Right ventricle myocardium superior (tissue), 1 donor: Measurements from ENCODE around the gene SEBOX. TPM values are rescaled to one million over a fixed set of nuclear protein-coding genes. Genes with fewer than 3 reads are reported as not detected.
"Not testable (repeated sequence)": the region's sequence is repeated elsewhere in the genome, so short reads cannot be mapped to it uniquely, and the experiment has no call there.

Experiments used
- ATAC-seq: fragments of 200-7000 bp; cut with Tn5 transposase; one replicate; pipeline ENCODE4 v1.9.1; 2020; ENCODE audit warnings: mild to moderate bottlenecking; ENCODE audit not compliant: poor library complexity
- DNase-seq: peaks from one replicate; pipeline ENCODE4 v3.0.0-alpha.2; 2020
- intact Hi-C: fragments of 100-400 bp; cut with DNase I; formaldehyde crosslinking; loops from one replicate; pipeline ENCODE4 v1.11.2; 2022
- total RNA-seq: library from RNA; stranded (reverse); fragmentation: NEBNext Ultra II Directional; extraction: Animal tissue kit (Norgen Biotek cat#: 25700); gene quantifications from one replicate; pipeline ENCODE4 v1.2.1, GENCODE V29; 2021
- donor health status: DM: no; HTN: yes; CAD: no; lungs with severe emphysema.

Gene SEBOX
- total RNA-seq, 1 donor from 2014 or later = not detected

DNA sequence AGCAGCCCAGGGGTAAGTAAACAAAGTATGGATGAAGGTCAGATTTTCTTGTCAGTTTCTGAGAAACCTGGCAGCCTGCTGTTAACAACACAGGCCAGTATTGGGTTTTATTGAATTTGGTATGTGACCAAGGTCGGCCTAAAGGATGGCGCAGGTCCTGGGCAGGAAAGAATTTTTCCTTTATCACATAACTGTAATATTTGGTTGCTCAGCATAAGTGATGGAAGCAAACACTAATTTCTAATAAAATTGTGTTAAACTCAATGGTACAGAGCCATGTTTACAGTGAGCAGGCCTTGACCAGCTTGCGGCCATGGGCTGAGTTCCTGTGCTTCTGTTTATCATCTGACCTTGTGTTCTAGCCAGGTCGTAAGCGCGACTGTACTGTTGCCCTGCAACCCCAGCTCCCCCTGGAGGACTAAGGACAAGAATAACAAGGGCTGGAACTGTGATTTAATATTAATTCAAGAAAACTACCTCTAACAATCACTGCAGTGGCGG, 18.2 kb downstream of the SEBOX start:
- no peak for DNase-seq
- intact Hi-C loops = no loop called here
- ATAC-seq = peak; percentile 50

DNA sequence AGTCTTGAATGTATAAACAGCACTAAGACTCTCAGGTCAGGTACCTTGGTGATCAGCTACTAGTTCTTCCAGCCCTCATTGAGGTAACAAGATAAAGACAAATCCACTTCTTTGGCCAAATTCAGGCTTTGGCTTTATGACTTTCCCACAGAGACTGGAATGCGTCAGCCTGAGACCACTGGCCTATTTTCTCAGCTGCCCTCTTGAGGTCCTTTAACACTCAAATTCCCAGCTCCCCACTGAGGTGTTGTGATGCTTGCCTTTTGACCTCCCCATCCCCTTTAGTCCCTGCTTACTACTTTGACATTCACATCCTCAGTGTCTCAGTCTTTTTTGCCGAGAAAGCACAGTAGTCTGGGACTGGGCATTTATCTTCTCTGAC, 18.8 kb downstream of the SEBOX start:
- DNase-seq = no peak
- no peak for ATAC-seq
- intact Hi-C loops = no loop called here

DNA sequence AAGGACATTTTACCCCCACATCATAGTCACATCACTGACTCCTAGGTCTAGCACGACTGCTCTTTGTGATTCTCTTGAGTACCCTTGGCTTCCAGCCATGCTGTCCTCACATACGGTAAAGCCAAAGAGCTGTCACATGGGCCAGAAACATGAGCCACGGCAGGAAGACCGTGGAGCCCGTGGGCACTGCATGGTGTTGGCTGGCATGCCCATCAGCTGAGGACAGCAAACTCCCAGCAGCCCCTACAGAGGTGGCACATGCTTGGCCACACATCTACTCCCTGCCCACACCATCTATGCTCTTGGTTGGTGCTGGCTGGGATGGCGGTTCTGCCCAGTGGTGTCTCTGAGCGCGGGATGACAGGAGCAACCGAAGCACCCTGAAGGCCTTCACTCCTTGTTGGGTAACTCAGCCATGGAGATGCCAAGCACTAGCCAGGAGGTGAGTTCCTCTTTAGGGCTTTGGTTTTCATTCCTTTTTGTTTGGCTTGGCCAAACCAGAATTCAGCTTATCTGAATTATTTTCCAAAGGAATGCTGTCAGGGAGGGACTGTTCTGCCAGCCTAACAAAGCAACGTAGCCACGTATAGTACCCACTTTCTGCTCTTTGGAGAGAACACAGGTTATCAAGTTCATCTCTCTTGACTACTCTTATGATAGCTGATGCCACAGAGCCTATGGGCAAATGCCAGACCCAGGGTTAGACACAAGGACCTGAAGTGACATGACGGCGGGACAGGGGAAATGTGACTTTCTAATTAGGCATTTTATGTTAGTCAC, 19.4 kb downstream of the SEBOX start:
- peak; percentile 54 for ATAC-seq
- intact Hi-C loops = no loop called here
- DNase-seq = no peak

DNA sequence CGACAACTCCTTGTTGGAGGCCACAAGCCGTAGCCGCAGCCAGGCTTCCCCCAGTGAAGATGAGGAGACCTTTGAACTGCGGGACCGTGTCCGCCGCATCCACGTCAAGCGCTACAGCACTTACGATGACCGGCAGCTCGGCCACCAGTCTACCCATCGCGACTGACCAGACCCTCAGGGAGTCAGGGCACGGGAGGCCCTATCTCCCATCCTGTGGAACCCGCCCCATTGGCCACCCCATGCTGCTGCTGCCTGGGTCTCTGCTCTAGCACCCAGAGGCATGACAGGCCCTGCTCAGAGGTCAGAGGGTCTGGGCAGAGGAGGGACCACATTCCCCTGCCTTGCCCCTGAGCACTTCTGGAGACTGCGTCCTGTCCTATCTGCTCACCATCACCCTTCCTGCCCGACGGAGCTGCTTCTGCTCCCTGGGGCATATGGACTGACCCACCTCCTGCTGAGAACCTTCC, 20.5 kb downstream of the SEBOX start:
- DNase-seq (no peak), ATAC-seq (no peak)
- intact Hi-C loops = no loop called here

DNA sequence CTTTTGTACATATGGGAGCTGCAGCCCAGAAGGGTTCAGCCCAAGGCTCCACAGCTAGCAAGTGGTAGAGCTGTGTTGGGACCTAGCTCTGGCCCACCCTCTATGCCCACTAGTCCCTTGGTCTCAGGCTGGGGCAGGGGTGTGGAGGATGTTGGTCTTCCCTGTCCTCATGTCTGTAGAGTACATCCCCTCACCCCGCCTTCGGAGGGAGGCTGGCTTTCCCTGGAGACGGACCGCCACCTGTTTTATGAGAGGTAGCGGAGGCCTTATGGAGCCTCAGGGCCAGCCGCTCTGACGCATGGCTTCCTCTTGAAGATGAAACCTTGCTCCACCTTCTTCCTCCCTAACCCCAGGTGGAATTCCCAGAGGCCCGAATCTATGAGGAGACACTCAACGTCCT, 21.0 kb downstream of the SEBOX start:
- DNase-seq (no peak), ATAC-seq (no peak)
- intact Hi-C loops = no loop called here

DNA sequence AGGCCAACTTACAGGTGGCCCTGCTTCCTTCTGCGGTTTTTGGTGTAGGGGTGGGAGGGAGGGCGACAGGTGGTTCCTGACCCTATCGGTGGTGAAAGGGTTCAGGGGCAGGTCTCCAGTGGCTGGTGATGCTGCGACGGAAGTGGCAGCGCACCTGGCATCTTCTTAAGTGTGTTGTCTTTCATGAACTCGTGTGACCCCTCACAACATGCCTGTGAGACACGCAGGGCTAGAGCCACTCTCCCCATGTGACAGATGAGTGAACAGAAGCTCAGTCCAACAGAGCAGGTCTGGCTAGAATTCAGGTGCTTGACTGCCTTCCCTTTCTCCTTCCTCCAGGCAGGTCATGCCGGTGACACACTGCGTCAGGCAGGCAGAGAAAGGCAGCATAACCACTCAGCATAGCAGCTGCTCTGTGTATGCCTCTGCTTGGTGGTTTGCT, 21.5 kb downstream of the SEBOX start:
- intact Hi-C loops = no loop called here
- no peak for DNase-seq
- ATAC-seq = no peak

DNA sequence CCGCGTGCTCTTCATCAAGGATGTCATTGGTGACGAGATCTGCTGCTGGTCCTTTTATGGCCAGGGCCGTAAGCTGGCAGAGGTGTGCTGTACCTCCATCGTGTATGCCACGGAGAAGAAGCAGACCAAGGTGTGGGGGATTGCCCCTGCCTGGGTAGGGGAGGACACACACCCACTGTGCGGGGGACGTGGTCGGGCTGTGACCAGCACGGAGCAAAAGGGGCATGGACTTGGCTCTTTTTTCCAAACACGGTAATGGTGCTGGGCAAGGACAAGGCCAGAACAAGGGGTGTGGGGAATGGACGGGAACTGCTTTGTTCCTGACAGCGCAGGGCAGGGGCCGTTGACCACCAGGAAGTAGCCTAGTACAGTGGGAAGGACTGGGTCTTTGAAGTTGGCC, 22.7 kb downstream of the SEBOX start:
- ATAC-seq (no peak), DNase-seq (no peak)
- intact Hi-C loops = no loop called here

DNA sequence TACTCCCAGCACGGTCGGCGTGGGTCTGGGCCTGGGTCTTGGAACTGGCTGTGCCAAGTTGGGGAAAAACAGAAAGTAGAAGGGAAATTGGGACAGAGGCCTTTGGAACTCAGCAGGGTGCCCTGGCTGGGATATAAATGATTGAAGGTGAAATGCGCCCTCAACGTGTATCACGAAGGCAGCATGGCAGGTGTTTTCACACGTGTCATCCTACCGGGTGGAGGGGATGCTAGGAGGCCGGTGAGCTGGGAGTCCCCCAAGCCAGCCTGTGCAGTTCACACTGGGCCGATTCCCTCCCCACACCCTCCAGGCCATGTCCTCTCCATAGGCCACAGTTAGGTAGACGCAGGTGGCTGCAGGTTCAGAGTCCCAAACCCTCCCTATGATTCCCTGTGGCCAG, 23.5 kb downstream of the SEBOX start:
- no peak for ATAC-seq
- intact Hi-C loops = no loop called here
- DNase-seq = no peak

DNA sequence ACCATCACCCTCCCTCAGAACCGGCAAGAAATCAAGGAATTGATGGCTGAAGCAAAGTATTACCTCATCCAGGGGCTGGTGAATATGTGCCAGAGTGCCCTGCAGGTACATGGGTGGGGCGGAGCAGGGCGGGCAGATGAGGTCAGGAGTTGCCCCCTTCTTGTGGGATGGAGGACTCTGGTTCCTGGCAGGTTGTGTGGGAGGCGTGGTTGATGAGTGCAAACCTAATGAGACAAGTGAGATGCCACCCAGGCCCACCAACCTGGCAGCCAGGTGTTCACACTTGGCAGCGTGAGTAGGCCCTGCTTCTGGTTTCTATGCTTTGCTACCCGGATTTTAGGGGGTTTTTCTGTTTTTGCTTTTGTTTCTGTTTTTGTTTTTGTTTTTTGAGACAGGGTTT, 24.6 kb downstream of the SEBOX start:
- DNase-seq = no peak
- intact Hi-C loops = no loop called here
- no peak for ATAC-seq

DNA sequence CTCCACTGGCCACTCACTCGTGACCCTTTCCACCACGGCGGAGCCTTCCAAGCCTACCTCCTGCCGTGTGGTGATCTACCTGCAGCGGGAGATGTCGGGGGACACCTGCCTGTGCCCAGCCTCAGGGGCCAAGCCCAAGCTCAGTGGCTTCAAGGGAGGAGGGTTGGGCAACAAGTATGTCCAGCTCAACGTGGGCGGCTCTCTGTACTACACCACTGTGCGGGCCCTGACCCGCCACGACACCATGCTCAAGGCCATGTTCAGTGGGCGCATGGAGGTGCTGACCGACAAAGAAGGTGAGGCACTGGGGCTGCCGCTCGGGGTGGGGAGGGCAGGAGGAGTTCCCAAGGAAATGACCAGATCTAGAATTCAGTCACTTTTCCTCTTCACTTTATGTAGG, 25.6 kb downstream of the SEBOX start:
- intact Hi-C loops = no loop called here
- ATAC-seq (no peak), DNase-seq (no peak)

DNA sequence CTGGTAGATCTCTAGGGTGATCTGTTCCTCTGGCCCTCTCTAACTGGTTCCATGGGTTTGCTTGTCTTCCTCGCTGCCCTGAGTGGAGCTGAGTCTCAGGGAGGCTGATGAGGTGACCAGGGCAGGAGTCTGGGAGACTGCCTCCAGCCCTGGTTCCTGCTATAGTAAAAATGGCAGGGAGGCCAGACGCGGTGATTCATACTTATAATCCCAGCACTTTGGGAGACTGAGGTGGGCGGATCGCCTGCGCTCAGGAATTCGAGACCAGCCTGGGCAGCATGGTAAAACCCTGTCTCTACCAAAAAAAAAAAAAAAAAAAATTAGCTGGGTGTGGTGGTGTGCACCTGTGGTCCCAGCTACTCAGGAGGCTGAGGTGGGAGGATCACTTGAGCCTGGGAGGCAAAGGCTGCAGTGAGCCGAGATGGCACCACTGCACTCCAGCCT, 26.2 kb downstream of the SEBOX start:
- DNase-seq, ATAC-seq, intact Hi-C loops: not testable (repeated sequence)

DNA sequence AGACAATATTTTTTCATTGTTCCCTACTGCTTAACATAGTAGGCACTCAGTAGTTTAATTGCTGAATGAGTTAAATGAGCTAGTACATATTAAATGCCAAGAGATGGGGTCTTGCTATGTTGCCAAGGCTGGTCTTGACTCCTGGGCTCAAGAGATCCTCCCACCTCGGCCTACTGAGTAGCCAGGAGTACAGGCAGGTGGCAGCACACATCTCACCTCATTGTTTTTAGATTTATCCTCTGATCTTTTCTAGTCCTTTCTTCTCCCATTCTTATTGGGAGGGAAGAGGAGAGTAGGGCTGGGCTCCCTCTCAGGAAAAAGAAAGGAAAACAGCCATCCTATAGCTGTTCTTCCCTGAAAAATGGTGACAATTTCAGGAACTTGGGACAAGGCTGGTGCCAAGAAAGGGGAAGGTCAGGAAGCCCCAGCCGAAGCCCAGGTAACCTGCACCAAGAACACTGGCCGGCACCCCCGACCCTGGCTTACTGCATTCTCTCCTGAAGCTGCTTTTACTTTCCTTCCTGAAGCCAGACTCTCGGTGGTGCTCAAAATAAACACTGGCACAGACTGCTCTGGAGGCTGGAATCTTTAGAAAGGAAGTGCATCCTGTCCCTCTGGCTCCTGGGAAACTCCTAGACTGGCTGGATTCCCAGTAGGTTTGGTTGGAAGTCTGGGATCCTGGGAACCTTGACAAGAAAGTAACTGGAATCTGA, 26.8 kb downstream of the SEBOX start:
- ATAC-seq (no peak), DNase-seq (no peak)
- intact Hi-C loops = no loop called here

DNA sequence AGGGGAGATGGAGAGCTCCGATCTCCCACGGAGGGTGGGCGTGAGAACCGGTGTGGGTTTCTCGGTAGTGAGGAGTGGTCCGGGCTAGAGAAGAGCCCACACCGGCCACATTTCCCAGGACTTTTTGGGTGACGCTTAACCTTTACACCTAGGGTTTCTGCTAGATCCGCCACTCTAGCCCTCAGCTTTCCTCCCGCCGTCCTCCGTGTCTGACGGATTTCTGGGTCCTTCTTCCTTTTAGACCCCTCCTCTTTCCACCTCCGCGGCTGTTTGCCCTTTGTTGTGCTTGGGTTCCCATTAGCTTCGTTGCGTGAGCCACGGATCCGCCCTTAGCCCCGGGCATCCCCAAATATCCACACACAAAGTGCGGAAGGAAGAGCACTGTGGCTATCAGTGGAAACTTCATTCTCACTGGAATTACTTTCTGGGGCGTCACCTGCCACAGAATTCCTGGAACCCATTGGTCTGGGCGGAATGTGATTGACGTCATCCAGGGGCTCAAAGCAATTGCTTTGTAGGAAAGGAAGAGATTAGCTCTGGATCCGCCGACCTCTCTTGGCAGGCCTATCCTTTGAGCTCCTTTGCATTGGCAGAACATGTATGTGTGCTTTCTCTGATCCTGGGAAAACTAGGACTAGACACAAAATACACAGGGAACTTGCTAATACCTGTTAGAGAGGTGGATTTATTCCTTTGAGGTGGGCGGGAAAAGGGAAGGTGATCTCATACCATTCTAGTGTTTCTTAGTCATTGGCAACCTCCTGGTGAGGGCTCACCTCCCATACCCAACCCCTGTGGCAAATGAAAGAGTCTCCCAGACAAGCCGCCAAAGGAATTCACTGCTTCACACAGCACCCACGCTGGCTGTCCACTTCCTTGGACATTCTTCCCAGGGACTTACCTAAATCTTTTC, 28.8 kb downstream of the SEBOX start:
- intact Hi-C loops = no loop called here
- DNase-seq (peak; percentile 70), ATAC-seq (peak; percentile 8)

DNA sequence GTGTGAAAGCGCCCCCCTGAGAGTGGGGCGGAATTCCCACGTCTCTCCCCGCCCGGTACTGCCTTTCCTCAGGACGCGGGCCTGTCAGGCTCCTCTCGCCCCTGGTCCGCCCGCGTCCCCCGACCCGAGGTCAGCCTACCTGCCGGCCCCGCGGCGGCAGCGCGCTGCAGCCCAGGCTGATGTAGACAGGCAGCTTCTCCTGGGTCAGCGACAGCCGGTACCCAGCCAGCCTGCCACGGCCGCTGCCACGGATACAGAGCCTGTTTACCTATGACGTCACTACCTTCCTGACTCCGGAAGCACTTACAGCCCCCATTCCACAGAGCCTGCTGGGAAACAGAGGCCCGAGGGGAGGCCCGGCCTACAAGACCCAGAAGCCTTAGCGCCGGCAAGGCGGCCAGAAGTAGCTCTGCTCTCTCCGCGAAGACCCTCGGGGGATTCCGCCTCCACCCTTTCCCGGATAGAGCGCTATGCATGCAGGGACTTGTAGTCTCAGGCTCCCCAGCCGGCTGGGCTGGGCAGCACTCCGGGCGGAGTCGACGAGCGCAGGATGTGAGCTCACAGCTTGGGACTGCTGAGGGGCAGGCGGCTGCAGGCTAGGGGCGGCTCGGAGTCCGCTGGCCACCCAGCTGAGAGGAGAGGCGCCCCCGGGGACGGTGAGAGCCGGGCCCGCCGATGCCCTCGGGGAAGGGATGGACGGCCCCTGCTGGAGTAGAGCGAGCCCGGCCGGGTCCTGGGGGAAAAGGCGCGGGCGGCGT, 29.6 kb downstream of the SEBOX start, which contains the start of the genes IFT20 and TNFAIP1:
Gene IFT20 (minus strand): TSS at position 272 of the 758 bp plus-strand sequence. CDS start 3,487 bp downstream, outside the sequence.
Gene TNFAIP1 (plus strand): TSS at position 561 of the 758 bp plus-strand sequence. CDS start 3,761 bp downstream, outside the sequence.
- peak; percentile 99 for DNase-seq
- intact Hi-C loops = no loop called here
- ATAC-seq = peak; percentile 98

DNA sequence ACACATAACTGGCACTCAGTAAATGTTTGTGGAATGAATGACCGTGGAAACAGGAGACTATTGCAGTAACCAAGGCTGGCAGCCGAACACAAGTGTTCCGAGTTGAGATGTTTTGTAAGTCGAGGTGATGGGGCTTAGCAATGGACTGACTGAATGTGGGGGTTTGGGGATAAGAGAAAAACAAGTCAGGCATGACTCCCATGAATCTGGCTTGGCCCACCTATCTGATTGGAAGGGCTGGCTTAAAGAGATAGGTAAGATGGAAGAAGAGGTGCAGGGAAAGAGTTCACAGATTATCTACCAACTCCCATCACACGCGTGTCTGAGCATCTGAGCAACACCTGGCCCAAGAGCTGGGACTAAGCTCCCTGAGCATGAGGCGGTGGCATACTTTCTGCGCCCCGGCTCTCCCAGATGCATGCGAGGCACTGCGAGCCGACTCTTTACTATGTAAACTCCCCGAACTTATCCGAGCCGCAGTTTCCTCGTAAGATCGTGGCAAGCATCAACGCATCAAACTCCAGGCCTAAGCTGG, 30.3 kb downstream of the SEBOX start:
- intact Hi-C loops = no loop called here
- DNase-seq (no peak), ATAC-seq (no peak)

DNA sequence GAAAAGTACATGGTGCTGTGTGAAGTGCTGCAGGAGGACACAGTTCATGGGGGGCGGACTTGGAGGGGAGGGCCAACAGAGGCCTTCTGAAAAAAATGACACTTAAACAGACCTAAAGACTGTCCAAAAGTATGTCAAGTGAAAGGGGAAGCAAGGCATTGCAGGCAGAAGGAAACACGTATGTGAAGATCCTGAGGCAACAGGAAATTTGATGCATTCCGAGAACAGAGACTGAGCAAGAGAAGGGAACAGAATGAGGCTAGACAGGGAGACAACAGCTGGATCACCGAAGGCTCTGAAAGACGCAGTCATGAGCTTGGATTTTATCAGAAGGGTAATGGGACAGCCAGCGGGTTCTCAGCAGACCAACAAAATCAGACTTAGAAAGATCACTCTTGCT, 30.8 kb downstream of the SEBOX start:
- intact Hi-C loops = no loop called here
- DNase-seq (no peak), ATAC-seq (no peak)

DNA sequence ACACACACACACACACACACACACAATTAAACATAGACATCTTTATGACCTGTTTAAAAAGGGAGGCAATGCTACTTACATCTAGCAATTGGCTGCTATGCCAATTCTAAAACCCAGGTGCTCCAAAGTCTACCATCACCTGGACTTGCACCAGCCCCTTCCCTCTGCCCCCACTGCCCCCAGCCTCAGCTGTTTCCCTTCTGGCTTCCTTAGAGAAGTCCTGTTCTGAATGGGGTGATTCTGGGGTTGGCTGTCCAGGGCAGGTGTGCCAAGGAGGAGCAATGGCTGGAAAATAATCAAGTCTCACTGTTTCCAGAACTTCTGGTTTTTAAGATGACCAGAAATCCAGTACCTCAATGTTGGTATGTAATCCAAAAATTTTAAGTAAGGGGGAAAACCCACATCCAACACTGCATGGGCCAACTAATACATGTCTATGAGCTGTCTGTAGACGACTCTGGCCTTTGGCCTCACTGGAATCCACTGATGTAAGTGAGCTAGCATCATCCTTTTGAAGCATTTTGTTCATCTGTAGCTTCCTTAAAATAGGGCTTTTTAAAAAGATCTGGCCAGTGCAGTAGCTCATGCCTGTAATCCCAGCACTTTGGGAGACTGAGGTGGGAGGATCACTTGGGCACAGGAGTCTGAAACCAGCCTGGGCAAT, 31.8 kb downstream of the SEBOX start:
- intact Hi-C loops = no loop called here
- no peak for DNase-seq
- no peak for ATAC-seq
